ENCODE results near the gene ULK4. TPM values are rescaled to one million over a fixed set of nuclear protein-coding genes. Genes with fewer than 3 reads are reported as not detected.

Gene ULK4
- total RNA-seq, 1 experiment from 2014 or later, result 6.3 TPM

DNA sequence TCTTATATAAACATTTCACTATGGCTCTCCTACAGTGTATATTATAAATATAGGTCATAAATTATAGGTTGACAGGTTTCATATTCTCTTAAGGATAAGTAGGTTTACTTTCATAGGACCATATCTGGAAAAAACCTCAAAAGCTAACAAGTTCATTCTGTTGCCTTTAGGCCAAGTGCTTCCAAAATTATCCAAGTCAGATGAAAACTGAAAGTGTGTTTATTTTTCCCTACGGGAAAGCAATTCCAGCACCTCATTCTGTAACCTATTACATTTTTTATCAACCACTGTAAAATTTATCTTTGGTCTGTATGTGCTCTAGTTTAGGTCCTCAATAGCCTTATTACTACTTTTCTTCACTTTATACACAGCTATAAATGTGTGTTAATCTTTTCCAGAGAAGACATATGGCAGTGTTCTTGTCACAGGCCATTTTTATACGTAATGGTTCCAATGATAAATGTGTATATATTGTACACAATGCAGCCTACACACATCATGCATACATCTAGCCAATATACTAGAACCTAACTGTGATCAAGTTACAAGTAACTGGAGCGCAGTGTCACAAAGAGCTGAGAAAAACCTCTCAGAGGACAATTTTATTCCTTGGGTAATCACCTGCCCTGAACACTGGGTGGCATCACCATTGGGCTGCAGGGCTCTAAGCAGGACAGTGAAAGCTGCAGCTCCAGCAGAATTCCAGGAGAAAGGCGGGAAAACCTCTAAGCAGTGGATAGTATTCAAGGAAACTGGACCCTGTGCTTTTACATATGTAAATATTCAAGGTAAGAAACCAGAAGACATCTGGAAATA is 511.3 kb downstream of the ULK4 start:
- Histone ChIP-seq H3K27me3 (ENCODE audit: insufficient read depth, low read length) (no peaks in the 10 kb centered on the region), H2AFZ (ENCODE audit: low read depth, low read length, poor library complexity, severe bottlenecking) (no peak overlapping the region), H4K20me1 (ENCODE audit: insufficient read depth) (no peaks in the 10 kb centered on the region), H3K27ac (ENCODE audit: low read depth, low read length) (no peak overlapping the region), H3K9me3 (ENCODE audit: control insufficient read depth in 1 of 2, insufficient read depth in 1 of 2, low read depth in 1 of 2, low read length in 2 of 2) (no peaks in the 10 kb centered on the region), H3K79me2 (ENCODE audit: insufficient read depth, low read length) (no peaks in the 10 kb centered on the region), H3K4me2 (ENCODE audit: low read length) (no peak overlapping the region), H3K4me3 (replicated peaks in 1 of 2; ENCODE audit: low read depth in 1 of 2, low read length in 2 of 2) (no peak overlapping the region), H3K9ac (ENCODE audit: low read length) (no peak overlapping the region), H3K4me1 (ENCODE audit: control insufficient read depth in 1 of 2, insufficient read depth in 2 of 2, low read length in 2 of 2) (no peaks in the 10 kb centered on the region), H3K36me3 (ENCODE audit: control insufficient read depth in 1 of 2, insufficient read depth in 2 of 2, low read length in 2 of 2) (no peaks in the 10 kb centered on the region), H3K9me2 (ENCODE audit: insufficient read depth) (no peaks in the 10 kb centered on the region)
- intact Hi-C loops (cut with micrococcal nuclease), result loop anchor here (5.0 kb wide), 1 partner anchor 432 kb away; no protein-coding TSS in a partner anchor
- BruUV-seq (replicated peaks), result no TSS peak
- ATAC-seq (peak; percentile 67), DNase-seq (ENCODE audit: low read depth, low spot score) (no peak)
- TF ChIP-seq SIN3A (IDR thresholded peaks at IDR 0.05; ENCODE audit: low read depth) (no peak), ELF1 (IDR thresholded peaks at IDR 0.05; ENCODE audit: borderline replicate concordance, low read depth) (no peak), RAD21 (IDR thresholded peaks at IDR 0.05; ENCODE audit: low read depth) (peak; percentile 26; the same call in 1 of the 2 replicates), POLR2AphosphoS5 (IDR thresholded peaks at IDR 0.05; ENCODE audit: low read depth, low read length) (no peak), EZH2 (IDR thresholded peaks at IDR 0.05) (no peak), SP1 (IDR thresholded peaks at IDR 0.05; ENCODE audit: low read depth) (no peak)
- TF ChIP-seq, protein P1, sequence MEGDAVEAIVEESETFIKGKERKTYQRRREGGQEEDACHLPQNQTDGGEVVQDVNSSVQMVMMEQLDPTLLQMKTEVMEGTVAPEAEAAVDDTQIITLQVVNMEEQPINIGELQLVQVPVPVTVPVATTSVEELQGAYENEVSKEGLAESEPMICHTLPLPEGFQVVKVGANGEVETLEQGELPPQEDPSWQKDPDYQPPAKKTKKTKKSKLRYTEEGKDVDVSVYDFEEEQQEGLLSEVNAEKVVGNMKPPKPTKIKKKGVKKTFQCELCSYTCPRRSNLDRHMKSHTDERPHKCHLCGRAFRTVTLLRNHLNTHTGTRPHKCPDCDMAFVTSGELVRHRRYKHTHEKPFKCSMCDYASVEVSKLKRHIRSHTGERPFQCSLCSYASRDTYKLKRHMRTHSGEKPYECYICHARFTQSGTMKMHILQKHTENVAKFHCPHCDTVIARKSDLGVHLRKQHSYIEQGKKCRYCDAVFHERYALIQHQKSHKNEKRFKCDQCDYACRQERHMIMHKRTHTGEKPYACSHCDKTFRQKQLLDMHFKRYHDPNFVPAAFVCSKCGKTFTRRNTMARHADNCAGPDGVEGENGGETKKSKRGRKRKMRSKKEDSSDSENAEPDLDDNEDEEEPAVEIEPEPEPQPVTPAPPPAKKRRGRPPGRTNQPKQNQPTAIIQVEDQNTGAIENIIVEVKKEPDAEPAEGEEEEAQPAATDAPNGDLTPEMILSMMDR (IDR thresholded peaks at IDR 0.05 in 2 of 3, conservative IDR thresholded peaks at IDR 0.05 in 1 of 3; ENCODE audit: borderline replicate concordance in 1 of 3, insufficient read depth in 1 of 3, low read depth in 2 of 3, low read length in 2 of 3), result peak in 2 of 3 experiments; percentile 16 to 17; a peak in 1 of 6 replicates
- ChIA-PET CTCF (interaction anchor here (1.0 to 1.2 kb wide), 2 partner anchors 9 to 741 kb away, joined by 3 read pairs; no protein-coding TSS in a partner anchor), RAD21 (ENCODE audit: low non-redundant PET in 1 of 2, low total read pairs in 2 of 2, uncharacterized antibody in 2 of 2, unreplicated experiment in 2 of 2) (no interaction called here), POLR2A (no interaction called here)
